HFFc6 (cell line): ENCODE measurements around the gene GPD1. TPM values are rescaled to one million over a fixed set of nuclear protein-coding genes. Genes with fewer than 3 reads are reported as not detected.
"Not testable (repeated sequence)": the region's sequence is repeated elsewhere in the genome, so short reads cannot be mapped to it uniquely, and the experiment has no call there.

Experiments
- DNase-seq: peaks from one replicate; pipeline ENCODE4 v3.0.0-alpha.2; 2018
- H3K27ac Mint-ChIP-seq: 2 replicates; pipeline ENCODE4 v1.8.0; 2020; ENCODE audit warnings: mild to moderate bottlenecking, mixed read lengths
- H3K27me3 Mint-ChIP-seq: 2 replicates; pipeline ENCODE4 v1.8.0; 2021; ENCODE audit warnings: mild to moderate bottlenecking, moderate library complexity, mixed read lengths; ENCODE audit not compliant: insufficient read depth
- H3K36me3 Mint-ChIP-seq: 2 replicates; pipeline ENCODE4 v1.8.0; 2021; ENCODE audit warnings: low read depth, mixed read lengths
- H3K4me1 Mint-ChIP-seq: 2 replicates; pipeline ENCODE4 v1.8.0; 2020; ENCODE audit warnings: low read depth, mixed read lengths
- H3K4me3 Mint-ChIP-seq: 2 replicates; pipeline ENCODE4 v1.8.0; 2020; ENCODE audit warnings: mild to moderate bottlenecking, moderate library complexity, mixed read lengths
- H3K9me3 Mint-ChIP-seq: 2 replicates; pipeline ENCODE4 v1.8.0; 2020; ENCODE audit warnings: mild to moderate bottlenecking, mixed read lengths
- total RNA-seq, 6 experiments: library from RNA; stranded (reverse); fragmentation: NEBNext Ultra II Directional; extraction: Animal tissue kit (Norgen Biotek cat#: 25700); gene quantifications; 2 replicates in 1 of 6; 3 replicates in 5 of 6; pipeline ENCODE4 v1.2.3, GENCODE V29; 2021
- TF ChIP-seq, protein P1 (sequence below): fragments of 200-600 bp; sonication (generic); IDR thresholded peaks from 2 replicates; pipeline ENCODE4 v1.5.0; 2021; ENCODE audit warnings: antibody characterized with exemption, mild to moderate bottlenecking

The GPD1 gene
- total RNA-seq, 6 experiments from 2014 or later: 0.20 TPM; not detected in 5

DNA sequence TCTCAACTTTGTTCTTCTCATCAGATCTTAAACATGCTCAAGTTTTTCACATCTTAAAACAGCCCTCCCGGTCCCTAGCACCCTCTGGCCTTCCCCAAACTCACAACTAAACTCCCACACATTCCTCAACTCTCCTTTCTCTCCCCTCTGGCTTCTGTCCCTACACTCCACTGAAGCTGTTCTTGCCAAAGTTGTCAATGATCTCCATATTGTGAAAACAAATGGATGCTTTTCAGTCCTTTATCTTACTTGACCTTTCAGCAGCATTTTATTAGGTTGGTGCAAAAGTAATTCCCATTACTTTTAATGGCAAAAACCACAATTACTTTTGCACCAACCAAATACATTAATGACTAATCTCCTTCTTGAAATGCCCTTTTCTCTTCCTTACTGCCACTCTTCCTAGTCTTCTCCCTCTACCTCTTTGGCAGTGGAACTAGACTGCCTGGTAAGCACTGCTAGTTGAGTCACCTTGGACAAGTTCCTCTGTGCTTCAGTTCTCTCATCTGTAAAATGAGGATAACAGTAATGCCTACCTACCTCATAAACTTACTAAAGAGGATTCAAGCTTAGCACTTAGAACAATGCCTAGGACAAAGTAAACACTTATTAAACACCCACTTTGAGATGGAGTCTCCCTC is 47.4 kb downstream of the GPD1 start:
- TF ChIP-seq, protein P1, sequence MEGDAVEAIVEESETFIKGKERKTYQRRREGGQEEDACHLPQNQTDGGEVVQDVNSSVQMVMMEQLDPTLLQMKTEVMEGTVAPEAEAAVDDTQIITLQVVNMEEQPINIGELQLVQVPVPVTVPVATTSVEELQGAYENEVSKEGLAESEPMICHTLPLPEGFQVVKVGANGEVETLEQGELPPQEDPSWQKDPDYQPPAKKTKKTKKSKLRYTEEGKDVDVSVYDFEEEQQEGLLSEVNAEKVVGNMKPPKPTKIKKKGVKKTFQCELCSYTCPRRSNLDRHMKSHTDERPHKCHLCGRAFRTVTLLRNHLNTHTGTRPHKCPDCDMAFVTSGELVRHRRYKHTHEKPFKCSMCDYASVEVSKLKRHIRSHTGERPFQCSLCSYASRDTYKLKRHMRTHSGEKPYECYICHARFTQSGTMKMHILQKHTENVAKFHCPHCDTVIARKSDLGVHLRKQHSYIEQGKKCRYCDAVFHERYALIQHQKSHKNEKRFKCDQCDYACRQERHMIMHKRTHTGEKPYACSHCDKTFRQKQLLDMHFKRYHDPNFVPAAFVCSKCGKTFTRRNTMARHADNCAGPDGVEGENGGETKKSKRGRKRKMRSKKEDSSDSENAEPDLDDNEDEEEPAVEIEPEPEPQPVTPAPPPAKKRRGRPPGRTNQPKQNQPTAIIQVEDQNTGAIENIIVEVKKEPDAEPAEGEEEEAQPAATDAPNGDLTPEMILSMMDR: no peak
- Mint-ChIP-seq H3K27me3 (no peaks in the 10 kb centered on the region; the same call in 1 of the 2 replicates), H3K4me3 (no peak overlapping the region), H3K9me3 (no peaks in the 10 kb centered on the region), H3K36me3 (no peaks in the 10 kb centered on the region), H3K4me1 (peaks cover 16% of the 10 kb centered on the region), H3K27ac (peak overlapping the region; percentile 28)
- DNase-seq: no peak

DNA sequence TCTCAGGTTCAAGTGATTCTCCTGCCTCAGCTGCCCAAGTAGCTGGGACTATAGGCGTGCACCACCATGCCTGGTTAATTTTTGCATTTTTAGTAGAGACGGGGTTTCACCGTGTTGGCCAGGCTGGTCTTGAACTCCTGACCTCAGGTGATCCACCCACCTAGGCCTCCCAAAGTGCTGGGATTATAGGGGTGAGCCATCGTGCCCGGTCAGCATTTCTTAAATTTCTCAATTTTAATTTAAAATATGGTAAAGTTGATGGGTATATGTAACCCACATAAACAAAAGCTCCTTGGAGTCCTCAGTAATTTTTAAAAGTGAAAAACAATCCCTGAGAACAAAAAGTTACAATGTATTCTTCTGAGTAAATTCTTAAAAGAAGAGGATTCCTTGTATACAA is 51.1 kb downstream of the GPD1 start:
- not testable (repeated sequence) for H3K36me3 Mint-ChIP-seq, H3K27ac Mint-ChIP-seq, H3K9me3 Mint-ChIP-seq, H3K27me3 Mint-ChIP-seq, H3K4me3 Mint-ChIP-seq, DNase-seq
- peaks cover 41% of the 10 kb centered on the region for H3K4me1 Mint-ChIP-seq

DNA sequence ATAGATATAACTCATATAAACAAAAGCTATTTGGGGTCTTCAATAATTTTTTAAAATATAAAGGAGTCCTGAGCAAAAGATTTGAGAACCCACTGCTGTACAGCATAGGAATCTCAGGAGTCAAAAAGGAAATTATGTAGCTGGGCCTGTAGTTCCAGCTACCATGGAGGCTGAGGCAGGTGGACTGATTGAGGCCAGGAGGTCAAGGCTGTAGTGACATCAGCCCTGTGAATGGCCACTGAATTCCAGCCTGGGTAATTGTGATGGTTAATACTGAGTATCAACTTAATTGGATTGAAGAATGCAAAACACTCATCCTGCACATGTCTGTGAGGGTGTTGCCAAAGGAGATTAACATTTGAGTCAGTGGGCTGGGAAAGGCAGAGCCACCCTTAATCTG is 52.8 kb downstream of the GPD1 start:
- TF ChIP-seq, protein P1: no peak
- Mint-ChIP-seq H3K9me3 (no peaks in the 10 kb centered on the region), H3K27me3 (no peaks in the 10 kb centered on the region), H3K36me3 (no peaks in the 10 kb centered on the region; the same call in 1 of the 2 replicates), H3K4me3 (no peak overlapping the region), H3K4me1 (peaks cover 38% of the 10 kb centered on the region), H3K27ac (peak overlapping the region; percentile 49; the same call in 1 of the 2 replicates)
- DNase-seq: no peak

DNA sequence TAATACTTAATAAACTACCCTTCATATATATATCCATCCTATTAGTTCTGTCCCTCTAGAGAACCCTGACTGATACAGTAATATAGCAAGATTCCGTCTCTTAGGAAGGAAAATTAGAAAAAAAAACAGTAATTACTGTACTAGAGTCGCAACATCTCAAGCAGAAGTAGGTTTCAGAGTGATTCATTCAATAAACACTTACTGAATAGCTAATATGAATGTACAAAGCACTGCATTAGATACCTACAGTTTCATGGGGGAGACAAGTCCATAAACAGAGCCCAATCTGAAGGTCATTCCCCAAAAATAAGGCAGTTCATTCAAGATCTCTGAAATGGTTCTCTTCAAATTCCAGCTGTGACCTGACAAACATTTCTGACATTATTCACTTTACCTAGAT is 53.5 kb downstream of the GPD1 start:
- Mint-ChIP-seq H3K9me3 (no peaks in the 10 kb centered on the region), H3K27ac (peak overlapping the region; percentile 49), H3K4me1 (peaks cover 33% of the 10 kb centered on the region), H3K4me3 (no peak overlapping the region), H3K36me3 (no peaks in the 10 kb centered on the region; the same call in 1 of the 2 replicates), H3K27me3 (no peaks in the 10 kb centered on the region)
- no peak for DNase-seq
- TF ChIP-seq, protein P1: no peak

DNA sequence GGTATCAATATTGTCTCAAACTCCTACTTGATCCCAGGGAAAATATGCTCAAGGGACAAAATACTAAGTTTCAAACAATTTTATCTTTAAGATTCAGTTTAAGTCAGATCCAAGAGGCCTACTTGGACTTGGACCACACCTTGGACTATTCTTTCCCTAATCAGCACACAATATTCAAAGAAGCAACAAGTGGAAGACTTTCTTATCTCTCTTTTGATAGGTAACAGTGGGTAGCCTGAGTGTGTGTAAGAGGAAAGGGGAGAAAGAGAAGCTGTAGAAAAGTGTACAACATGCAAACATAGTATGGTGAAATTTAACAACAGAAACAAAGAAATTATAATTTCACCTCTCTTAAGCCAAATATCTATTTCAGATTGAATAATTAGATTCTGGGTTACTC is 56.8 kb downstream of the GPD1 start:
- no peaks in the 10 kb centered on the region; the same call in 1 of the 2 replicates for H3K27me3 Mint-ChIP-seq
- peaks cover 10% of the 10 kb centered on the region for H3K36me3 Mint-ChIP-seq
- peaks cover 46% of the 10 kb centered on the region for H3K4me1 Mint-ChIP-seq
- H3K4me3 Mint-ChIP-seq: no peak overlapping the region
- TF ChIP-seq, protein P1: no peak
- DNase-seq: no peak
- H3K9me3 Mint-ChIP-seq: no peaks in the 10 kb centered on the region
- no peak overlapping the region for H3K27ac Mint-ChIP-seq

Other genes starting within 250 kb of the GPD1 start
- 1 to 10 TPM in 4 of 6 experiments, under 1 TPM in 2; 0.24 to 1.1 (median 1.1) TPM for gene FAIM2, start 200.1 kb upstream of the GPD1 start, total RNA-seq
- not detected for gene AQP2, start 153.3 kb upstream of the GPD1 start, total RNA-seq
- gene AQP5, start 142.1 kb upstream of the GPD1 start, total RNA-seq: not detected
- not detected for gene AQP6, start 131.1 kb upstream of the GPD1 start, total RNA-seq
- gene RACGAP1, start 78.5 kb upstream of the GPD1 start, total RNA-seq: 100 to 1,000 TPM in 5 of 6 experiments, 10 to 100 TPM in 1; 52.6 to 119 (median 104) TPM
- gene ASIC1, start 46.4 kb upstream of the GPD1 start, total RNA-seq: 1 to 10 TPM; 1.3 to 2.4 (median 1.6) TPM
- gene SMARCD1, start 18.7 kb upstream of the GPD1 start, total RNA-seq: 10 to 100 TPM; 37.6 to 59.1 (median 44.2) TPM
- 10 to 100 TPM; 44.4 to 77.8 (median 53.4) TPM for gene COX14, start 8.2 kb downstream of the GPD1 start, total RNA-seq
- 10 to 100 TPM; 48.0 to 69.3 (median 60.3) TPM for gene CERS5, start 63.4 kb downstream of the GPD1 start, total RNA-seq
- gene LIMA1, start 179.5 kb downstream of the GPD1 start, total RNA-seq: 100 to 1,000 TPM; 259 to 335 (median 298) TPM